Measurements from ENCODE around the gene NUP210L. TPM values are rescaled to one million over a fixed set of nuclear protein-coding genes. Genes with fewer than 3 reads are reported as not detected.

Gene NUP210L
- total RNA-seq, 4 donors from 2014 or later = 0.23 TPM; not detected in 3

GRCh38 chr1:153956997-153957715 lies 197.7 kb downstream of the NUP210L start:
- intact Hi-C loops (cut with DNase I; ENCODE audit: low total_unique reads) = no loop called here
- H3K4me3 ChIP-seq (ENCODE audit: low read depth, poor library complexity, severe bottlenecking) = peak overlapping the region; percentile 87
- no peak for DNase-seq (ENCODE audit: low spot score in 2 of 2)
- WGBS, 2 donors = 22 to 31% methylated on average over 6 of the region's 6 CpGs
- no peak for TF ChIP-seq CTCF (IDR thresholded peaks at IDR 0.05)
- TF ChIP-seq POLR2A (IDR thresholded peaks at IDR 0.05) = no peak

- no peak for DNase-seq (ENCODE audit: low spot score in 2 of 2)
- WGBS, 2 donors = 93 to 96% methylated on average over 10 of the region's 10 CpGs
- no peak overlapping the region for H3K4me3 ChIP-seq (ENCODE audit: low read depth, poor library complexity, severe bottlenecking)
- intact Hi-C loops (cut with DNase I; ENCODE audit: low total_unique reads) = no loop called here
- TF ChIP-seq CTCF (IDR thresholded peaks at IDR 0.05) = no peak
- TF ChIP-seq POLR2A (IDR thresholded peaks at IDR 0.05) = no peak
Measured at GRCh38 chr1:153954826-153955225, 200.0 kb downstream of the NUP210L start.

- WGBS, 2 donors = 75 to 86% methylated on average over 4 of the region's 4 CpGs
- intact Hi-C loops (cut with DNase I; ENCODE audit: low total_unique reads) = no loop called here
Measured at GRCh38 chr1:153953859-153954365, 201.0 kb downstream of the NUP210L start.

GRCh38 chr1:153951801-153952200 lies 203.1 kb downstream of the NUP210L start:
- TF ChIP-seq POLR2A (IDR thresholded peaks at IDR 0.05) = no peak
- TF ChIP-seq CTCF (IDR thresholded peaks at IDR 0.05) = no peak
- H3K4me3 ChIP-seq (ENCODE audit: low read depth, poor library complexity, severe bottlenecking) = no peak overlapping the region
- WGBS, 2 donors = 89 to 100% methylated on average over 2 of the region's 2 CpGs
- DNase-seq (ENCODE audit: low spot score in 2 of 2) = no peak
- intact Hi-C loops (cut with DNase I; ENCODE audit: low total_unique reads) = no loop called here

More at GRCh38 chr1:153953859-153954365, 201.0 kb downstream of the NUP210L start:
- no peak overlapping the region for H3K4me3 ChIP-seq (ENCODE audit: low read depth, poor library complexity, severe bottlenecking)
- TF ChIP-seq CTCF (IDR thresholded peaks at IDR 0.05) = no peak
- TF ChIP-seq POLR2A (IDR thresholded peaks at IDR 0.05) = no peak
- no peak for DNase-seq (ENCODE audit: low spot score in 2 of 2)

GRCh38 chr1:153951183-153951582 lies 203.7 kb downstream of the NUP210L start:
- TF ChIP-seq POLR2A (IDR thresholded peaks at IDR 0.05) (no peak), CTCF (IDR thresholded peaks at IDR 0.05) (no peak)
- WGBS, 2 donors = 91 to 94% methylated on average over 11 of the region's 11 CpGs
- no peak for DNase-seq (ENCODE audit: low spot score in 2 of 2)
- H3K4me3 ChIP-seq (ENCODE audit: low read depth, poor library complexity, severe bottlenecking) = no peak overlapping the region
- intact Hi-C loops (cut with DNase I; ENCODE audit: low total_unique reads) = no loop called here

All from lower leg skin (tissue), 4 donors.